SK-N-SH treated with all-trans-retinoic acid at 6 μM for 48 hours (cell line): ENCODE data around the gene SLC25A29.

ENCODE experiments used
- CREB5 ChIP-seq: fragments of 250-450 bp; sonication (Bioruptor Pico); IDR thresholded peaks from 2 replicates; pipeline ENCODE4 v1.5.1; 2020; ENCODE audit warnings: low read depth, mild to moderate bottlenecking, moderate library complexity
- TOX ChIP-seq: fragments of 250-450 bp; sonication (Bioruptor Pico); IDR thresholded peaks from 2 replicates; pipeline ENCODE4 v1.8.0; 2021; ENCODE audit warnings: mild to moderate bottlenecking, moderate library complexity, borderline replicate concordance
- ZFP3 ChIP-seq: fragments of 250-450 bp; sonication (Bioruptor Pico); IDR thresholded peaks from 2 replicates; pipeline ENCODE4 v1.5.0; 2020; ENCODE audit warnings: mild to moderate bottlenecking, moderate library complexity
- ZNF70 ChIP-seq: fragments of 450-650 bp; formaldehyde crosslinking; IDR thresholded peaks from 2 replicates; pipeline ENCODE4 v1.5.0; 2020; ENCODE audit warnings: mild to moderate bottlenecking, moderate library complexity
- ZNF8 ChIP-seq: fragments of 450-650 bp; formaldehyde crosslinking; IDR thresholded peaks from 2 replicates; pipeline ENCODE4 v1.5.0; 2020; ENCODE audit warnings: mild to moderate bottlenecking, moderate library complexity
- TF ChIP-seq, protein P1 (sequence below): fragments of 250-450 bp; sonication (Bioruptor Pico); IDR thresholded peaks from 2 replicates; pipeline ENCODE4 v1.5.0; 2020; ENCODE audit warnings: mild to moderate bottlenecking, moderate library complexity
- TF ChIP-seq, protein P2 (sequence below): fragments of 250-450 bp; sonication (Bioruptor Pico); IDR thresholded peaks from 2 replicates; pipeline ENCODE4 v1.8.0; 2020; ENCODE audit warnings: mild to moderate bottlenecking, moderate library complexity, borderline replicate concordance
- TF ChIP-seq, protein P3 (sequence below): fragments of 250-450 bp; sonication (Bioruptor Pico); IDR thresholded peaks from 2 replicates; pipeline ENCODE4 v1.5.1; 2021; ENCODE audit warnings: mild to moderate bottlenecking, moderate library complexity

GRCh38 chr14:100306101-100306997, at the start of gene SLC25A29:
- TF ChIP-seq, protein P1, sequence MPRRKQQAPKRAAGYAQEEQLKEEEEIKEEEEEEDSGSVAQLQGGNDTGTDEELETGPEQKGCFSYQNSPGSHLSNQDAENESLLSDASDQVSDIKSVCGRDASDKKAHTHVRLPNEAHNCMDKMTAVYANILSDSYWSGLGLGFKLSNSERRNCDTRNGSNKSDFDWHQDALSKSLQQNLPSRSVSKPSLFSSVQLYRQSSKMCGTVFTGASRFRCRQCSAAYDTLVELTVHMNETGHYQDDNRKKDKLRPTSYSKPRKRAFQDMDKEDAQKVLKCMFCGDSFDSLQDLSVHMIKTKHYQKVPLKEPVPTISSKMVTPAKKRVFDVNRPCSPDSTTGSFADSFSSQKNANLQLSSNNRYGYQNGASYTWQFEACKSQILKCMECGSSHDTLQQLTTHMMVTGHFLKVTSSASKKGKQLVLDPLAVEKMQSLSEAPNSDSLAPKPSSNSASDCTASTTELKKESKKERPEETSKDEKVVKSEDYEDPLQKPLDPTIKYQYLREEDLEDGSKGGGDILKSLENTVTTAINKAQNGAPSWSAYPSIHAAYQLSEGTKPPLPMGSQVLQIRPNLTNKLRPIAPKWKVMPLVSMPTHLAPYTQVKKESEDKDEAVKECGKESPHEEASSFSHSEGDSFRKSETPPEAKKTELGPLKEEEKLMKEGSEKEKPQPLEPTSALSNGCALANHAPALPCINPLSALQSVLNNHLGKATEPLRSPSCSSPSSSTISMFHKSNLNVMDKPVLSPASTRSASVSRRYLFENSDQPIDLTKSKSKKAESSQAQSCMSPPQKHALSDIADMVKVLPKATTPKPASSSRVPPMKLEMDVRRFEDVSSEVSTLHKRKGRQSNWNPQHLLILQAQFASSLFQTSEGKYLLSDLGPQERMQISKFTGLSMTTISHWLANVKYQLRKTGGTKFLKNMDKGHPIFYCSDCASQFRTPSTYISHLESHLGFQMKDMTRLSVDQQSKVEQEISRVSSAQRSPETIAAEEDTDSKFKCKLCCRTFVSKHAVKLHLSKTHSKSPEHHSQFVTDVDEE (CRISPR knock-in tag) = no peak
- TF ChIP-seq ZFP3 = no peak
- TF ChIP-seq, protein P2, sequence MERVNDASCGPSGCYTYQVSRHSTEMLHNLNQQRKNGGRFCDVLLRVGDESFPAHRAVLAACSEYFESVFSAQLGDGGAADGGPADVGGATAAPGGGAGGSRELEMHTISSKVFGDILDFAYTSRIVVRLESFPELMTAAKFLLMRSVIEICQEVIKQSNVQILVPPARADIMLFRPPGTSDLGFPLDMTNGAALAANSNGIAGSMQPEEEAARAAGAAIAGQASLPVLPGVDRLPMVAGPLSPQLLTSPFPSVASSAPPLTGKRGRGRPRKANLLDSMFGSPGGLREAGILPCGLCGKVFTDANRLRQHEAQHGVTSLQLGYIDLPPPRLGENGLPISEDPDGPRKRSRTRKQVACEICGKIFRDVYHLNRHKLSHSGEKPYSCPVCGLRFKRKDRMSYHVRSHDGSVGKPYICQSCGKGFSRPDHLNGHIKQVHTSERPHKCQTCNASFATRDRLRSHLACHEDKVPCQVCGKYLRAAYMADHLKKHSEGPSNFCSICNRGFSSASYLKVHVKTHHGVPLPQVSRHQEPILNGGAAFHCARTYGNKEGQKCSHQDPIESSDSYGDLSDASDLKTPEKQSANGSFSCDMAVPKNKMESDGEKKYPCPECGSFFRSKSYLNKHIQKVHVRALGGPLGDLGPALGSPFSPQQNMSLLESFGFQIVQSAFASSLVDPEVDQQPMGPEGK = no peak
- TF ChIP-seq ZNF70 (CRISPR knock-in tag) = no peak
- TF ChIP-seq ZNF8 (CRISPR knock-in tag) = no peak
- TF ChIP-seq, protein P3, sequence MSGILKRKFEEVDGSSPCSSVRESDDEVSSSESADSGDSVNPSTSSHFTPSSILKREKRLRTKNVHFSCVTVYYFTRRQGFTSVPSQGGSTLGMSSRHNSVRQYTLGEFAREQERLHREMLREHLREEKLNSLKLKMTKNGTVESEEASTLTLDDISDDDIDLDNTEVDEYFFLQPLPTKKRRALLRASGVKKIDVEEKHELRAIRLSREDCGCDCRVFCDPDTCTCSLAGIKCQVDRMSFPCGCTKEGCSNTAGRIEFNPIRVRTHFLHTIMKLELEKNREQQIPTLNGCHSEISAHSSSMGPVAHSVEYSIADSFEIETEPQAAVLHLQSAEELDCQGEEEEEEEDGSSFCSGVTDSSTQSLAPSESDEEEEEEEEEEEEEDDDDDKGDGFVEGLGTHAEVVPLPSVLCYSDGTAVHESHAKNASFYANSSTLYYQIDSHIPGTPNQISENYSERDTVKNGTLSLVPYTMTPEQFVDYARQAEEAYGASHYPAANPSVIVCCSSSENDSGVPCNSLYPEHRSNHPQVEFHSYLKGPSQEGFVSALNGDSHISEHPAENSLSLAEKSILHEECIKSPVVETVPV (CRISPR knock-in tag) = no peak
- no peak for TF ChIP-seq TOX (CRISPR knock-in tag)
- no peak for TF ChIP-seq CREB5 (CRISPR knock-in tag)
